CD4-positive, alpha-beta T cell (primary cell): ENCODE results near the gene RBM45. TPM values are rescaled to one million over a fixed set of nuclear protein-coding genes. Genes with fewer than 3 reads are reported as not detected.
A peak's percentile ranks its signal among the peaks of the same experiment; 100 is the strongest.

ENCODE experiments used
- ATAC-seq: fragments of 200-7000 bp; cut with Tn5 transposase; one replicate; pipeline ENCODE4 v1.10.0; 2022; ENCODE audit warnings: mild to moderate bottlenecking; ENCODE audit not compliant: poor library complexity
- CTCF ChIA-PET: fragments of 350-600 bp; sonication (Branson Sonifier 250); formaldehyde crosslinking; loops from one replicate; lab custom pipeline; 2021; ENCODE audit warnings: antibody characterized with exemption, inconsistent platforms; lab: Charles Lee
- POLR2A ChIA-PET: fragments of 350-600 bp; sonication (Branson Sonifier 250); formaldehyde crosslinking; loops from one replicate; lab custom pipeline; 2021; ENCODE audit warnings: antibody characterized with exemption, inconsistent platforms; lab: Charles Lee
- DNase-seq, 14 experiments: peaks; one replicate each; pipeline ENCODE4 v3.0.0-alpha.2; 2013 to 2020; ENCODE audit warnings: mixed read lengths in 2 of 14
- H3K27ac ChIP-seq, 2 donors: one replicate each; pipeline versions ENCODE4 v1.5.1 to v1.7.0; 2013; ENCODE audit warnings: low read length in 2 of 2, low read depth in 1 of 2, mild to moderate bottlenecking in 1 of 2
- H3K27me3 ChIP-seq, 2 experiments: 1 replicate in 1 of 2; 2 replicates in 1 of 2; pipeline versions ENCODE4 v1.6.1 to v1.7.0; 2013; ENCODE audit warnings: low read length in 2 of 2, control low read depth in 1 of 2, mild to moderate bottlenecking in 1 of 2, moderate library complexity in 1 of 2; ENCODE audit not compliant: insufficient read depth in 2 of 2, control insufficient read depth in 1 of 2
- H3K36me3 ChIP-seq: one replicate; pipeline ENCODE4 v1.6.1; 2013; ENCODE audit warnings: low read length, control low read depth; ENCODE audit not compliant: insufficient read depth
- H3K4me1 ChIP-seq: one replicate; pipeline ENCODE4 v1.6.1; 2013; ENCODE audit warnings: low read length, control low read depth; ENCODE audit not compliant: insufficient read depth
- H3K4me3 ChIP-seq: one replicate; pipeline ENCODE4 v1.5.1; 2013; ENCODE audit warnings: mild to moderate bottlenecking, low read length, moderate library complexity
- H3K9me3 ChIP-seq, 2 experiments: 1 replicate in 1 of 2; 2 replicates in 1 of 2; pipeline versions ENCODE4 v1.6.1 to v1.7.0; 2013; ENCODE audit warnings: low read length in 2 of 2, mild to moderate bottlenecking in 2 of 2, control low read depth in 1 of 2, moderate library complexity in 1 of 2; ENCODE audit not compliant: control insufficient read depth in 1 of 2, insufficient read depth in 1 of 2
- H3K27ac Mint-ChIP-seq: one replicate; pipeline ENCODE4 v1.8.0; 2020; ENCODE audit warnings: mixed read lengths
- H3K27me3 Mint-ChIP-seq: one replicate; pipeline ENCODE4 v1.8.0; 2021; ENCODE audit warnings: mixed read lengths
- H3K36me3 Mint-ChIP-seq: one replicate; pipeline ENCODE4 v1.8.0; 2021; ENCODE audit warnings: low read depth, mixed read lengths
- H3K4me1 Mint-ChIP-seq: one replicate; pipeline ENCODE4 v1.8.0; 2021; ENCODE audit warnings: low read depth, mixed read lengths
- H3K4me3 Mint-ChIP-seq: one replicate; pipeline ENCODE4 v1.8.0; 2020; ENCODE audit warnings: mild to moderate bottlenecking, mixed read lengths
- H3K9me3 Mint-ChIP-seq: one replicate; pipeline ENCODE4 v1.8.0; 2020; ENCODE audit warnings: mixed read lengths
- CTCF ChIP-seq: fragments of 200-600 bp; IDR thresholded peaks from one replicate; pipeline ENCODE4 v1.8.0; 2022; ENCODE audit warnings: antibody characterized with exemption, mild to moderate bottlenecking
- intact Hi-C, 2 experiments: fragments of 100-400 bp; cut with DNase I in 1 of 2; cut with micrococcal nuclease in 1 of 2; formaldehyde crosslinking; loops; one replicate each; pipeline versions ENCODE4 v1.15.1 to v1.9.0; 2023 to 2025; cut with DNase I, micrococcal nuclease
- total RNA-seq, 174 experiments: library from RNA in 2 of 174; stranded (reverse) in 2 of 174; gene quantifications; one replicate each; pipeline ENCODE4 v1.2.3 and lab custom pipeline; 2021 to 2026

RBM45 gene
- total RNA-seq, 2 experiments from 2014 or later: 6.9 to 9.5 TPM

- CTCF ChIA-PET: no interaction called here
- POLR2A ChIA-PET: no interaction called here
- H3K9me3 Mint-ChIP-seq: no peaks in the 10 kb centered on the region
These were observed 47.7 kb downstream of the RBM45 start for GRCh38 chr2:178159966-178160365.

GRCh38 chr2:178160601-178161000 lies 48.4 kb downstream of the RBM45 start:
- POLR2A ChIA-PET: no interaction called here
- Histone ChIP-seq H3K27ac (no peak overlapping the region), H3K36me3 (no peaks in the 10 kb centered on the region), H3K9me3 (no peaks in the 10 kb centered on the region), H3K4me1 (no peaks in the 10 kb centered on the region), H3K27me3 (peaks cover 0 to 6% of the 10 kb centered on the region in 2 experiments), H3K4me3 (no peak overlapping the region)
- no peaks in the 10 kb centered on the region for H3K9me3 Mint-ChIP-seq
- no peak for TF ChIP-seq CTCF
- DNase-seq (no peak), ATAC-seq (no peak)
- intact Hi-C loops: no loop called here
- H3K36me3 Mint-ChIP-seq: no peaks in the 10 kb centered on the region
- H3K4me1 Mint-ChIP-seq: no peaks in the 10 kb centered on the region
- H3K27me3 Mint-ChIP-seq: peaks cover 31% of the 10 kb centered on the region
- no peak overlapping the region for H3K4me3 Mint-ChIP-seq
- CTCF ChIA-PET: no interaction called here
- H3K27ac Mint-ChIP-seq: no peak overlapping the region

More at GRCh38 chr2:178159966-178160365, 47.7 kb downstream of the RBM45 start:
- Mint-ChIP-seq H3K4me1 (no peaks in the 10 kb centered on the region), H3K27ac (no peak overlapping the region), H3K4me3 (no peak overlapping the region), H3K27me3 (peaks cover 37% of the 10 kb centered on the region), H3K36me3 (no peaks in the 10 kb centered on the region)
- intact Hi-C loops: no loop called here
- Histone ChIP-seq H3K27me3 (peaks cover 0 to 6% of the 10 kb centered on the region in 2 experiments), H3K9me3 (no peaks in the 10 kb centered on the region), H3K27ac (no peak overlapping the region), H3K4me1 (no peaks in the 10 kb centered on the region), H3K4me3 (no peak overlapping the region), H3K36me3 (no peaks in the 10 kb centered on the region)
- no peak for DNase-seq
- ATAC-seq: no peak
- TF ChIP-seq CTCF: no peak

GRCh38 chr2:178163395-178163794 lies 51.2 kb downstream of the RBM45 start:
- Histone ChIP-seq H3K36me3 (no peaks in the 10 kb centered on the region), H3K9me3 (no peaks in the 10 kb centered on the region), H3K4me3 (no peak overlapping the region), H3K27ac (no peak overlapping the region), H3K4me1 (no peaks in the 10 kb centered on the region), H3K27me3 (peaks cover 0 to 3% of the 10 kb centered on the region in 2 experiments)
- Mint-ChIP-seq H3K4me1 (no peaks in the 10 kb centered on the region), H3K27ac (no peak overlapping the region), H3K4me3 (no peak overlapping the region), H3K27me3 (peaks cover 26% of the 10 kb centered on the region), H3K36me3 (no peaks in the 10 kb centered on the region), H3K9me3 (no peaks in the 10 kb centered on the region)
- DNase-seq: peak in 1 of 14 experiments; percentile 1
- CTCF ChIA-PET: no interaction called here
- no peak for ATAC-seq
- POLR2A ChIA-PET: no interaction called here
- no peak for TF ChIP-seq CTCF
- intact Hi-C loops: no loop called here
